WTC11 (cell line): ENCODE measurements around the gene CLTB. TPM values are rescaled to one million over a fixed set of nuclear protein-coding genes. Genes with fewer than 3 reads are reported as not detected.

Experiments used
- ATAC-seq: fragments of 200-7000 bp; cut with Tn5 transposase; 2 replicates; pipeline ENCODE4 v1.10.0; 2021; ENCODE audit warnings: mild to moderate bottlenecking, moderate library complexity
- CTCF ChIA-PET: fragments of 300-600 bp; sonication (Branson Sonifier 250); formaldehyde crosslinking; loops from one replicate; lab custom pipeline; 2021; ENCODE audit warnings: antibody characterized with exemption; lab: Charles Lee
- POLR2A ChIA-PET: fragments of 350-600 bp; sonication (Branson Sonifier 250); formaldehyde crosslinking; loops from one replicate; lab custom pipeline; 2021; ENCODE audit warnings: antibody characterized with exemption; lab: Charles Lee
- DNase-seq: peaks from one replicate; pipeline ENCODE4 v3.0.0; 2021; ENCODE audit warnings: low spot score
- H3K27ac Mint-ChIP-seq: 2 replicates; pipeline ENCODE4 v1.8.0; 2021; ENCODE audit warnings: mixed read lengths
- H3K27me3 Mint-ChIP-seq: 2 replicates; pipeline ENCODE4 v1.8.0; 2021; ENCODE audit warnings: low read depth, mild to moderate bottlenecking, moderate library complexity, mixed read lengths
- H3K36me3 Mint-ChIP-seq: 2 replicates; pipeline ENCODE4 v1.8.0; 2021; ENCODE audit warnings: mixed read lengths
- H3K4me1 Mint-ChIP-seq: 2 replicates; pipeline ENCODE4 v1.8.0; 2022; ENCODE audit warnings: mixed read lengths
- H3K4me3 Mint-ChIP-seq: 2 replicates; pipeline ENCODE4 v1.8.0; 2021; ENCODE audit warnings: mild to moderate bottlenecking, moderate library complexity, mixed read lengths
- H3K9me3 Mint-ChIP-seq: 2 replicates; pipeline ENCODE4 v1.8.0; 2021; ENCODE audit warnings: mixed read lengths
- ATF1 ChIP-seq: sonication (generic); formaldehyde crosslinking; IDR thresholded peaks from 2 replicates; pipeline ENCODE4 v1.8.1; 2023; ENCODE audit warnings: mild to moderate bottlenecking, moderate library complexity, missing genetic modification reagents
- EMX1 ChIP-seq: fragments of 250-450 bp; sonication (Bioruptor Pico); IDR thresholded peaks from 2 replicates; pipeline ENCODE4 v1.8.0; 2021; ENCODE audit warnings: mild to moderate bottlenecking
- ESRRA ChIP-seq: sonication (generic); formaldehyde crosslinking; IDR thresholded peaks from 2 replicates; pipeline ENCODE4 v1.8.1; 2022; ENCODE audit warnings: mild to moderate bottlenecking, missing genetic modification reagents, borderline replicate concordance
- FOXP1 ChIP-seq: sonication (generic); formaldehyde crosslinking; IDR thresholded peaks from 2 replicates; pipeline ENCODE4 v1.8.0; 2022; ENCODE audit warnings: missing genetic modification reagents, mild to moderate bottlenecking, moderate library complexity, borderline replicate concordance
- JUN ChIP-seq: sonication (generic); formaldehyde crosslinking; IDR thresholded peaks from 2 replicates; pipeline ENCODE4 v1.8.0; 2023; ENCODE audit warnings: mild to moderate bottlenecking, missing genetic modification reagents
- NR2C2 ChIP-seq: sonication (generic); formaldehyde crosslinking; IDR thresholded peaks from 2 replicates; pipeline ENCODE4 v1.8.0; 2022; ENCODE audit warnings: mild to moderate bottlenecking, missing genetic modification reagents
- NR3C1 ChIP-seq: sonication (generic); formaldehyde crosslinking; conservative IDR thresholded peaks from 2 replicates; pipeline ENCODE4 v1.8.1; 2023; ENCODE audit warnings: low read depth, mild to moderate bottlenecking, missing genetic modification reagents
- OVOL2 ChIP-seq: fragments of 250-450 bp; sonication (Bioruptor Pico); IDR thresholded peaks from 2 replicates; pipeline ENCODE4 v1.9.0; 2021; ENCODE audit warnings: mild to moderate bottlenecking, borderline replicate concordance
- RELA ChIP-seq: sonication (generic); formaldehyde crosslinking; IDR thresholded peaks from 2 replicates; pipeline ENCODE4 v1.8.1; 2022; ENCODE audit warnings: missing genetic modification reagents, mild to moderate bottlenecking, borderline replicate concordance
- RORB ChIP-seq: fragments of 250-450 bp; sonication (Bioruptor Pico); IDR thresholded peaks from 2 replicates; pipeline ENCODE4 v1.9.0; 2021; ENCODE audit warnings: mild to moderate bottlenecking
- SP1 ChIP-seq: sonication (generic); formaldehyde crosslinking; conservative IDR thresholded peaks from 2 replicates; pipeline ENCODE4 v1.8.1; 2022; ENCODE audit warnings: missing genetic modification reagents
- TCF7 ChIP-seq: sonication (generic); formaldehyde crosslinking; IDR thresholded peaks from 2 replicates; pipeline ENCODE4 v1.8.0; 2022; ENCODE audit warnings: mild to moderate bottlenecking, low read depth, missing genetic modification reagents, moderate library complexity
- ZNF121 ChIP-seq: sonication (generic); formaldehyde crosslinking; IDR thresholded peaks from 2 replicates; pipeline ENCODE4 v1.8.0; 2023; ENCODE audit warnings: missing genetic modification reagents
- total RNA-seq: library from RNA; stranded (reverse); gene quantifications from 3 replicates; pipeline ENCODE4 v1.2.3, GENCODE V29; 2021
- TF ChIP-seq, protein P1 (sequence below): sonication (generic); formaldehyde crosslinking; IDR thresholded peaks from 2 replicates; pipeline ENCODE4 v1.8.0; 2022; ENCODE audit warnings: mild to moderate bottlenecking, missing genetic modification reagents
- TF ChIP-seq, protein P2 (sequence below): sonication (generic); formaldehyde crosslinking; IDR thresholded peaks from 2 replicates; pipeline ENCODE4 v1.8.1; 2023; ENCODE audit warnings: mild to moderate bottlenecking, missing genetic modification reagents, borderline replicate concordance
- TF ChIP-seq, protein P3 (sequence below): fragments of 250-450 bp; sonication (Bioruptor Pico); conservative IDR thresholded peaks from 2 replicates; pipeline ENCODE4 v1.9.0; 2021; ENCODE audit warnings: mild to moderate bottlenecking
- TF ChIP-seq, protein P4 (sequence below): sonication (generic); formaldehyde crosslinking; IDR thresholded peaks from 2 replicates; pipeline ENCODE4 v1.8.1; 2023; ENCODE audit warnings: mild to moderate bottlenecking, missing genetic modification reagents
- TF ChIP-seq, protein P5 (sequence below): fragments of 250-450 bp; sonication (Bioruptor Pico); IDR thresholded peaks from 2 replicates; pipeline ENCODE4 v1.9.0; 2021; ENCODE audit warnings: mild to moderate bottlenecking

CLTB gene
- total RNA-seq, 1 experiment from 2014 or later = 33.8 TPM

DNA sequence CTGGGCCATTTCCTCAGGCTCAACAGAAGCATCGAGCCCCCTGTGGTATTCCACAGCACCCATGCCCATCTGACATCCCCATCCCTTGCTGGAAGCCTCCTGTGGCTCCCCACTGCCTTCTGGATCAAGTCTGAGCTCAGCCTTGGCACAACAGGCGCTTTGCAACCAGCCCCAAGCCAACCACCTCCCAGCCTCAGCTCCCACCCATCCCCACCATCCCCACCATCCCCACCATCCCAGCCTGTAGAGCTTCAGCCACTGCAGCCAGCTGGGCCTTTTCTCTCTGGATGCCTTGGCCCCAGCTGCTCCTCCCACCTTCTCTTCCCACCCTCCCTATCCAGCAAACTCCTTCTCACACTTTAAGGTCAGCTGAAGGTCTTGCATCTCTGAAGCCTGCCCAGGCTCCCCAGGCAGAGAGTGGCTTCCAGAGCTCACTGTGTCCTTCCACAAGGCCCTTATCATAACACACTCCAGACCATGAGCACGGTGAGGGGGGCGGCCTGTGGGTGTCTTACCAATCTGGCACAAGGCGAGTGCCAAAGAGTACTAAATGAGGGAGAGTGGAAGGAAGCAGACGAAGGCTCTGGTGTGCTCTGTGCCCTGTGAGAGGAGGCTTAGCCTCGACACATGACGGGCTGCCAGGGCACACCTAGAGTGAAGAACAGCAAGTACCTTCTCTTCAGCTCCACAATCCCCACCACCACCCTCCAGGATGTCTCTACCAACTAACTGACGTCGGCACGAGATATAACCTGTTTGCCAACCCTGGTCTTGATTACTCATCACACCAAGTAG lies 21.3 kb downstream of the CLTB start:
- no peaks in the 10 kb centered on the region for H3K4me1 Mint-ChIP-seq
- H3K9me3 Mint-ChIP-seq = no peaks in the 10 kb centered on the region
- TF ChIP-seq FOXP1 (CRISPR knock-in tag) (no peak), ATF1 (CRISPR knock-in tag) (no peak), ESRRA (CRISPR knock-in tag) (no peak), RORB (no peak), NR3C1 (no peak)
- TF ChIP-seq, protein P1, sequence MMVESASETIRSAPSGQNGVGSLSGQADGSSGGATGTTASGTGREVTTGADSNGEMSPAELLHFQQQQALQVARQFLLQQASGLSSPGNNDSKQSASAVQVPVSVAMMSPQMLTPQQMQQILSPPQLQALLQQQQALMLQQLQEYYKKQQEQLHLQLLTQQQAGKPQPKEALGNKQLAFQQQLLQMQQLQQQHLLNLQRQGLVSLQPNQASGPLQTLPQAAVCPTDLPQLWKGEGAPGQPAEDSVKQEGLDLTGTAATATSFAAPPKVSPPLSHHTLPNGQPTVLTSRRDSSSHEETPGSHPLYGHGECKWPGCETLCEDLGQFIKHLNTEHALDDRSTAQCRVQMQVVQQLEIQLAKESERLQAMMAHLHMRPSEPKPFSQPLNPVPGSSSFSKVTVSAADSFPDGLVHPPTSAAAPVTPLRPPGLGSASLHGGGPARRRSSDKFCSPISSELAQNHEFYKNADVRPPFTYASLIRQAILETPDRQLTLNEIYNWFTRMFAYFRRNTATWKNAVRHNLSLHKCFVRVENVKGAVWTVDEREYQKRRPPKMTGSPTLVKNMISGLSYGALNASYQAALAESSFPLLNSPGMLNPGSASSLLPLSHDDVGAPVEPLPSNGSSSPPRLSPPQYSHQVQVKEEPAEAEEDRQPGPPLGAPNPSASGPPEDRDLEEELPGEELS (CRISPR knock-in tag) = no peak
- DNase-seq = no peak
- CTCF ChIA-PET = interaction anchor here (1.2 kb wide), 1 partner anchor 10 kb away, joined by 4 read pairs; no protein-coding TSS in a partner anchor
- H3K27me3 Mint-ChIP-seq = no peaks in the 10 kb centered on the region; the same call in 1 of the 2 replicates
- no peak overlapping the region; the same call in 1 of the 2 replicates for H3K27ac Mint-ChIP-seq
- POLR2A ChIA-PET = interaction anchor here (0.7 kb wide), 1 partner anchor 16 kb away, joined by 4 read pairs; no protein-coding TSS in a partner anchor
- ATAC-seq = no peak
- no peaks in the 10 kb centered on the region for H3K36me3 Mint-ChIP-seq
- H3K4me3 Mint-ChIP-seq = no peak overlapping the region

DNA sequence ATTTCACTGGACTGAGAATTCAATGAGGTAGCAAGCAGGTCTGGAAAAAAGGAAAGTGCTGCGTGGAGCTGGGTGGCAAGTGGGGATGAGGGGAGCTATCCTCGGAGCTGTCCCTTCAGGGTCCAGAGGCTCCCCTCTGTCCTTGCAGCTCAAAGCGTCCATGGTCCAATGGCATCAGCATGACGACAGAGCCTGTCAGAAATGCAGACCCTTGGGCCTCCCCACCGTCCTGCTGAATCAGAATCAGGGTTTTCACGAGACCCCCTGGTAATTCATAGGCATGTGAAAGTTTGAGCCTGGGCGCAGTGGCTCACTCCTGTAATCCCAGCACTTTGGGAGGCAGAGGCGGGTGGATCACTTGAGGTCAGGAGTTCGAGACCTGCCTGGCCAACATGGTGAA lies 22.2 kb downstream of the CLTB start:
- POLR2A ChIA-PET = no interaction called here
- CTCF ChIA-PET = interaction anchor here (0.6 to 4.2 kb wide), 2 partner anchors 11 to 523 kb away, joined by 3 to 22 read pairs; partner anchors contain the start of gene CPLX2
- DNase-seq = no peak
- ATAC-seq = no peak
- Mint-ChIP-seq H3K4me1 (0 out of 2 replicates have a peak, but pooled peaks cover 3% of the 10 kb centered on the region), H3K4me3 (no peak overlapping the region), H3K27me3 (no peaks in the 10 kb centered on the region; the same call in 1 of the 2 replicates)
- TF ChIP-seq EMX1 (CRISPR knock-in tag) = no peak
- no peak for TF ChIP-seq JUN (CRISPR knock-in tag)
- no peak for TF ChIP-seq SP1 (CRISPR knock-in tag)
- TF ChIP-seq, protein P2, sequence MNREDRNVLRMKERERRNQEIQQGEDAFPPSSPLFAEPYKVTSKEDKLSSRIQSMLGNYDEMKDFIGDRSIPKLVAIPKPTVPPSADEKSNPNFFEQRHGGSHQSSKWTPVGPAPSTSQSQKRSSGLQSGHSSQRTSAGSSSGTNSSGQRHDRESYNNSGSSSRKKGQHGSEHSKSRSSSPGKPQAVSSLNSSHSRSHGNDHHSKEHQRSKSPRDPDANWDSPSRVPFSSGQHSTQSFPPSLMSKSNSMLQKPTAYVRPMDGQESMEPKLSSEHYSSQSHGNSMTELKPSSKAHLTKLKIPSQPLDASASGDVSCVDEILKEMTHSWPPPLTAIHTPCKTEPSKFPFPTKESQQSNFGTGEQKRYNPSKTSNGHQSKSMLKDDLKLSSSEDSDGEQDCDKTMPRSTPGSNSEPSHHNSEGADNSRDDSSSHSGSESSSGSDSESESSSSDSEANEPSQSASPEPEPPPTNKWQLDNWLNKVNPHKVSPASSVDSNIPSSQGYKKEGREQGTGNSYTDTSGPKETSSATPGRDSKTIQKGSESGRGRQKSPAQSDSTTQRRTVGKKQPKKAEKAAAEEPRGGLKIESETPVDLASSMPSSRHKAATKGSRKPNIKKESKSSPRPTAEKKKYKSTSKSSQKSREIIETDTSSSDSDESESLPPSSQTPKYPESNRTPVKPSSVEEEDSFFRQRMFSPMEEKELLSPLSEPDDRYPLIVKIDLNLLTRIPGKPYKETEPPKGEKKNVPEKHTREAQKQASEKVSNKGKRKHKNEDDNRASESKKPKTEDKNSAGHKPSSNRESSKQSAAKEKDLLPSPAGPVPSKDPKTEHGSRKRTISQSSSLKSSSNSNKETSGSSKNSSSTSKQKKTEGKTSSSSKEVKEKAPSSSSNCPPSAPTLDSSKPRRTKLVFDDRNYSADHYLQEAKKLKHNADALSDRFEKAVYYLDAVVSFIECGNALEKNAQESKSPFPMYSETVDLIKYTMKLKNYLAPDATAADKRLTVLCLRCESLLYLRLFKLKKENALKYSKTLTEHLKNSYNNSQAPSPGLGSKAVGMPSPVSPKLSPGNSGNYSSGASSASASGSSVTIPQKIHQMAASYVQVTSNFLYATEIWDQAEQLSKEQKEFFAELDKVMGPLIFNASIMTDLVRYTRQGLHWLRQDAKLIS = no peak
- TF ChIP-seq NR3C1 = no peak
- TF ChIP-seq RELA = no peak
- TF ChIP-seq TCF7 (CRISPR knock-in tag) = no peak
- no peak for TF ChIP-seq ZNF121 (CRISPR knock-in tag)
- no peak for TF ChIP-seq NR2C2 (CRISPR knock-in tag)
- TF ChIP-seq, protein P1 (CRISPR knock-in tag) = no peak
- TF ChIP-seq, protein P3, sequence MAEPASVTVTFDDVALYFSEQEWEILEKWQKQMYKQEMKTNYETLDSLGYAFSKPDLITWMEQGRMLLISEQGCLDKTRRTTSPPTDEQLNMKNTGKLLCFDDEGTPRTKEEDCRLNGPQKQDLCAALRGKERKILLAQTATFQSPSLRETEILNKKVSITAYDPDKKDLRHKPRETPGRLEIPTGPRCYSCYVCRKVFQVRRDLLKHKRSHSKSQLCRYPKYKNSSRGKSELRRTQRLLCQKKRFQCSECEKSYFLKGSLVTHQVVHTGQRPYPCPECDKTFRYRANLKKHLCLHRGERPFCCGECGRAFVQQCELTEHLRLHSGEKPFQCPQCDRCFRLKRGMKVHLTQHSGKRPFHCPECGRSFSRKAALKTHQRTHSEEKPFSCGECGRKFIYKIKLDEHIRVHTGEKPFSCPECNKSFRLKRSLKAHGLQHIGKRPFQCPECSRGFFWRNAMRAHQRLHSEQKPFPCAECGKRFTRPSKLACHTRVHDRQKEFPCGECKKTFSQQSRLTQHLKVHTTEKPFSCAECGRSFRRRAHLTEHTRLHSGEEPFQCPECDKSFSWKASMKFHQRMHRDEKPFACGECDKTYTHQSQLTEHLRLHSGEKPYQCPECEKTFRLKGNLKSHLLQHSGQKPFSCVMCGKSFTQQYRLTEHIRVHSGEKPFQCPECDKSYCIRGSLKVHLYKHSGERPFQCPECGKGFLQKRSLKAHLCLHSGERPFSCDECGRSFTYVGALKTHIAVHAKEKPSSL = no peak
- TF ChIP-seq FOXP1 (CRISPR knock-in tag) = no peak
- no peak for TF ChIP-seq OVOL2
- TF ChIP-seq, protein P4, sequence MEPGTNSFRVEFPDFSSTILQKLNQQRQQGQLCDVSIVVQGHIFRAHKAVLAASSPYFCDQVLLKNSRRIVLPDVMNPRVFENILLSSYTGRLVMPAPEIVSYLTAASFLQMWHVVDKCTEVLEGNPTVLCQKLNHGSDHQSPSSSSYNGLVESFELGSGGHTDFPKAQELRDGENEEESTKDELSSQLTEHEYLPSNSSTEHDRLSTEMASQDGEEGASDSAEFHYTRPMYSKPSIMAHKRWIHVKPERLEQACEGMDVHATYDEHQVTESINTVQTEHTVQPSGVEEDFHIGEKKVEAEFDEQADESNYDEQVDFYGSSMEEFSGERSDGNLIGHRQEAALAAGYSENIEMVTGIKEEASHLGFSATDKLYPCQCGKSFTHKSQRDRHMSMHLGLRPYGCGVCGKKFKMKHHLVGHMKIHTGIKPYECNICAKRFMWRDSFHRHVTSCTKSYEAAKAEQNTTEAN (CRISPR knock-in tag) = no peak
- TF ChIP-seq, protein P5, sequence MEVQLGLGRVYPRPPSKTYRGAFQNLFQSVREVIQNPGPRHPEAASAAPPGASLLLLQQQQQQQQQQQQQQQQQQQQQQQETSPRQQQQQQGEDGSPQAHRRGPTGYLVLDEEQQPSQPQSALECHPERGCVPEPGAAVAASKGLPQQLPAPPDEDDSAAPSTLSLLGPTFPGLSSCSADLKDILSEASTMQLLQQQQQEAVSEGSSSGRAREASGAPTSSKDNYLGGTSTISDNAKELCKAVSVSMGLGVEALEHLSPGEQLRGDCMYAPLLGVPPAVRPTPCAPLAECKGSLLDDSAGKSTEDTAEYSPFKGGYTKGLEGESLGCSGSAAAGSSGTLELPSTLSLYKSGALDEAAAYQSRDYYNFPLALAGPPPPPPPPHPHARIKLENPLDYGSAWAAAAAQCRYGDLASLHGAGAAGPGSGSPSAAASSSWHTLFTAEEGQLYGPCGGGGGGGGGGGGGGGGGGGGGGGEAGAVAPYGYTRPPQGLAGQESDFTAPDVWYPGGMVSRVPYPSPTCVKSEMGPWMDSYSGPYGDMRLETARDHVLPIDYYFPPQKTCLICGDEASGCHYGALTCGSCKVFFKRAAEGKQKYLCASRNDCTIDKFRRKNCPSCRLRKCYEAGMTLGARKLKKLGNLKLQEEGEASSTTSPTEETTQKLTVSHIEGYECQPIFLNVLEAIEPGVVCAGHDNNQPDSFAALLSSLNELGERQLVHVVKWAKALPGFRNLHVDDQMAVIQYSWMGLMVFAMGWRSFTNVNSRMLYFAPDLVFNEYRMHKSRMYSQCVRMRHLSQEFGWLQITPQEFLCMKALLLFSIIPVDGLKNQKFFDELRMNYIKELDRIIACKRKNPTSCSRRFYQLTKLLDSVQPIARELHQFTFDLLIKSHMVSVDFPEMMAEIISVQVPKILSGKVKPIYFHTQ (CRISPR knock-in tag) = no peak
- TF ChIP-seq, all 79 proteins: peak for 0
- Mint-ChIP-seq H3K36me3 (no peaks in the 10 kb centered on the region), H3K27ac (no peak overlapping the region), H3K9me3 (no peaks in the 10 kb centered on the region)
